Hepatocyte (in vitro differentiated cells): ENCODE results near the gene ZBTB16. TPM values are rescaled to one million over a fixed set of nuclear protein-coding genes. Genes with fewer than 3 reads are reported as not detected.
A peak's percentile ranks its signal among the peaks of the same experiment; 100 is the strongest.

Experiments used
- DNase-seq: peaks from one replicate; pipeline ENCODE4 v3.0.0-alpha.2; 2016; ENCODE audit warnings: low spot score
- H2AFZ ChIP-seq: fragments of 200-600 bp; sonication (generic); 2 replicates; pipeline ENCODE4 v1.6.0; 2016; ENCODE audit warnings: antibody characterized with exemption, mild to moderate bottlenecking
- H3K27ac ChIP-seq: fragments of 200-600 bp; sonication (generic); 2 replicates; pipeline ENCODE4 v1.5.1; 2016; ENCODE audit warnings: mild to moderate bottlenecking
- H3K27me3 ChIP-seq: fragments of 200-600 bp; sonication (generic); 2 replicates; pipeline ENCODE4 v1.6.1; 2016
- H3K36me3 ChIP-seq: fragments of 200-600 bp; sonication (generic); replicated peaks from 2 replicates; pipeline ENCODE4 v1.5.1; 2016; ENCODE audit warnings: low read depth; ENCODE audit not compliant: insufficient read depth
- H3K4me1 ChIP-seq: fragments of 200-600 bp; sonication (generic); 2 replicates; pipeline ENCODE4 v1.5.1; 2016; ENCODE audit warnings: mild to moderate bottlenecking, moderate library complexity; ENCODE audit not compliant: insufficient read depth
- H3K4me2 ChIP-seq: fragments of 200-600 bp; sonication (generic); 2 replicates; pipeline ENCODE4 v1.6.0; 2016
- H3K4me3 ChIP-seq: fragments of 200-600 bp; sonication (generic); 2 replicates; pipeline ENCODE4 v1.5.1; 2016; ENCODE audit warnings: mild to moderate bottlenecking
- H3K79me2 ChIP-seq: fragments of 200-600 bp; sonication (generic); 2 replicates; pipeline ENCODE4 v1.6.0; 2017; ENCODE audit warnings: mild to moderate bottlenecking
- H3K9me2 ChIP-seq: fragments of 200-600 bp; sonication (generic); replicated peaks from 2 replicates; pipeline ENCODE4 v1.6.0; 2017; ENCODE audit warnings: mild to moderate bottlenecking; ENCODE audit not compliant: insufficient read depth
- H3K9me3 ChIP-seq: fragments of 200-600 bp; sonication (generic); 2 replicates; pipeline ENCODE4 v1.5.1; 2016; ENCODE audit warnings: low read depth, mild to moderate bottlenecking
- H4K20me1 ChIP-seq: fragments of 200-600 bp; sonication (generic); 2 replicates; pipeline ENCODE4 v1.6.0; 2016; ENCODE audit warnings: mild to moderate bottlenecking; ENCODE audit not compliant: insufficient read depth, poor library complexity, severe bottlenecking
- EZH2 ChIP-seq: fragments of 200-600 bp; sonication (generic); IDR thresholded peaks from 2 replicates; pipeline ENCODE4 v1.6.1; 2016; ENCODE audit warnings: antibody characterized with exemption, mild to moderate bottlenecking, borderline replicate concordance
- EZH2phosphoT487 ChIP-seq: fragments of 200-600 bp; sonication (generic); IDR thresholded peaks from one replicate; pipeline ENCODE4 v1.6.1; 2018; ENCODE audit warnings: antibody characterized with exemption, mild to moderate bottlenecking, low read depth, moderate library complexity; ENCODE audit not compliant: unreplicated experiment, severe bottlenecking
- WGBS: methylation state at CpG from one replicate; pipeline ENCODE4 v1.1.6; 2016; ENCODE audit warnings: low lambda C conversion rate; ENCODE audit errors: missing lambda C conversion rate; 5-methylcytosine and 5-hydroxymethylcytosine counted together
- polyA plus RNA-seq: library from polyadenylated mRNA; unstranded; fragments of >200 nt; fragmentation: Nextera tagmentation; extraction: Ambion mirVana; gene quantifications from 2 replicates; pipeline ENCODE4 v1.2.1, GENCODE V29; 2016
- total RNA-seq: library from RNA; depleted of rRNA; stranded (reverse); fragments of >200 nt; gene quantifications from 2 replicates; pipeline ENCODE4 v1.2.3, GENCODE V29; 2014
- TF ChIP-seq, protein P1 (sequence below): fragments of 200-600 bp; sonication (generic); IDR thresholded peaks from 2 replicates; pipeline ENCODE4 v1.5.1; 2016; ENCODE audit warnings: antibody characterized with exemption, mild to moderate bottlenecking; ENCODE audit not compliant: poor library complexity

Gene ZBTB16
- total and polyA plus RNA-seq, 2 experiments from 2014 or later, result 30.1 to 52.3 TPM

DNA sequence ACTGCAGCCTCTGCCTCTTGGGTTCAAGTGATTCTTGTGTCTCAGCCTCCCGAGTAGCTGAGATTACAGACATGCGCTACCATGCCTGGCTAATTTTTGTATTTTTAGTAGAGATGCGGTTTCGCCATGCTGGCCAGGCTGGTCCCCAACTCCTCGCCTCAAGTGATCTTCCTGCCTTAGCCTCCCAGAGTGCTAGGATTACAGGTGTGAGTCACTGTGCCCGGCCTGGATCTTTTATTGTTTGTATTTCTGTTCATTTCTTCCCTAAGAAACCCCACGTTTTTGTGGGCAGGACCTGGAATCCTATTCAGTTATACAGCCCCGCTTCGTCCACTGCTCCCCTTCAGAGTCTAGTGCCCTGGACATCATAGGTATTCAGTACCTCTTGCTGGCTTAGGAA, 28.7 kb downstream of the ZBTB16 start:
- no peak for DNase-seq
- H3K9me2 ChIP-seq, result no peaks in the 10 kb centered on the region
- H2AFZ ChIP-seq, result no peak overlapping the region
- no peaks in the 10 kb centered on the region for H3K36me3 ChIP-seq
- TF ChIP-seq, protein P1, sequence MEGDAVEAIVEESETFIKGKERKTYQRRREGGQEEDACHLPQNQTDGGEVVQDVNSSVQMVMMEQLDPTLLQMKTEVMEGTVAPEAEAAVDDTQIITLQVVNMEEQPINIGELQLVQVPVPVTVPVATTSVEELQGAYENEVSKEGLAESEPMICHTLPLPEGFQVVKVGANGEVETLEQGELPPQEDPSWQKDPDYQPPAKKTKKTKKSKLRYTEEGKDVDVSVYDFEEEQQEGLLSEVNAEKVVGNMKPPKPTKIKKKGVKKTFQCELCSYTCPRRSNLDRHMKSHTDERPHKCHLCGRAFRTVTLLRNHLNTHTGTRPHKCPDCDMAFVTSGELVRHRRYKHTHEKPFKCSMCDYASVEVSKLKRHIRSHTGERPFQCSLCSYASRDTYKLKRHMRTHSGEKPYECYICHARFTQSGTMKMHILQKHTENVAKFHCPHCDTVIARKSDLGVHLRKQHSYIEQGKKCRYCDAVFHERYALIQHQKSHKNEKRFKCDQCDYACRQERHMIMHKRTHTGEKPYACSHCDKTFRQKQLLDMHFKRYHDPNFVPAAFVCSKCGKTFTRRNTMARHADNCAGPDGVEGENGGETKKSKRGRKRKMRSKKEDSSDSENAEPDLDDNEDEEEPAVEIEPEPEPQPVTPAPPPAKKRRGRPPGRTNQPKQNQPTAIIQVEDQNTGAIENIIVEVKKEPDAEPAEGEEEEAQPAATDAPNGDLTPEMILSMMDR, result no peak
- TF ChIP-seq EZH2 (no peak), EZH2phosphoT487 (no peak)
- H3K27ac ChIP-seq, result peak overlapping the region; percentile 58
- 79% methylated on average over 9 of the region's 9 CpGs for WGBS
- peaks cover 38% of the 10 kb centered on the region for H3K4me1 ChIP-seq
- H3K4me3 ChIP-seq, result no peak overlapping the region
- H3K4me2 ChIP-seq, result no peak overlapping the region
- no peaks in the 10 kb centered on the region for H3K27me3 ChIP-seq
- H3K9me3 ChIP-seq, result no peaks in the 10 kb centered on the region
- peaks cover 78% of the 10 kb centered on the region for H3K79me2 ChIP-seq
- peaks cover 29% of the 10 kb centered on the region for H4K20me1 ChIP-seq

DNA sequence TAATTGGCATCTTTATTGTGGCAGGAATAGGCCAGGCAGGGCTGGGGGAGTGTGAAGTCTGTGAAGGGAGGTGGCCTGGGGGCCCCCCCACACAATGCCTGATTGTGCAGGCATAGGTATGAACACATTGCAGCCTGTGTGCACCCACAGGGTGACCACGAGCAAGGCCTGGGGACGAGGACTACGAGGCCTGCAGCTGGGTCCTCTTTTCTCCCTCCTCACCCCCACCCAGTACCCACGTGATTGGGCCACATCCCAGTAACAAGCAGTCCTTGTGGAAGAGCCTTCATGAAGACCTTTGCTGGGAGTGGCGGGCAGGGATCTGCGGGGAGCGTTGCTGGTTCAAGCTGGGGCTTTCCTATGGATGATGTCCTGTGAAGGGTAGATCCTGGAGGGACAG, 29.3 kb downstream of the ZBTB16 start:
- Histone ChIP-seq H4K20me1 (peaks cover 29% of the 10 kb centered on the region), H3K36me3 (no peaks in the 10 kb centered on the region), H3K9me3 (no peaks in the 10 kb centered on the region), H3K4me2 (no peak overlapping the region), H3K27me3 (no peaks in the 10 kb centered on the region), H2AFZ (no peak overlapping the region), H3K27ac (peak overlapping the region; percentile 58), H3K9me2 (no peaks in the 10 kb centered on the region), H3K79me2 (peaks cover 78% of the 10 kb centered on the region), H3K4me1 (peaks cover 35% of the 10 kb centered on the region), H3K4me3 (no peak overlapping the region)
- 92% methylated on average over 7 of the region's 7 CpGs for WGBS
- TF ChIP-seq EZH2phosphoT487 (no peak), EZH2 (no peak)
- TF ChIP-seq, protein P1, result no peak
- no peak for DNase-seq

DNA sequence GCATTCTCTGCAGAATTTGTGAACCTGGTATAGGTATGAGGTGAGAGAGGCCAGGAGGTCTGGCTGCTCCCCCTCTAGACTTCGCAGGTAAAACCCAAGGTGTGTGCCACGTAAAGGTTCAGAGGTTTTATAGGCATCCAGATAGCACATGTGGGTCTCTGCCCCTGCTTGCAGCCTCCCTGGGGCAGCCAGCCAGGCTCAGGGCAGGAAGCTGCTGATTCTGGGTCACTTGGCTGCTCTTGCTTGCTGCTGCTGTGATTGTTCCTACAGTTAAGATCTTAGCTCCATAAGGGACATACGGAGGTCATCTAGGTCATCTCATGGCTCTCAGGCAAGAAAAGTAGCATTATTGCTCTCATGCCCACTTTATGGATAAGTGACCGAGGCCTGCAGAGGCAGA, 30.2 kb downstream of the ZBTB16 start:
- no peak overlapping the region for H2AFZ ChIP-seq
- no peak overlapping the region for H3K27ac ChIP-seq
- H3K9me3 ChIP-seq, result no peaks in the 10 kb centered on the region
- no peak for DNase-seq
- H3K9me2 ChIP-seq, result no peaks in the 10 kb centered on the region
- TF ChIP-seq EZH2, result no peak
- TF ChIP-seq, protein P1, result no peak
- TF ChIP-seq EZH2phosphoT487, result no peak
- H3K79me2 ChIP-seq, result peaks cover 75% of the 10 kb centered on the region
- no peaks in the 10 kb centered on the region for H3K27me3 ChIP-seq
- H3K4me3 ChIP-seq, result no peak overlapping the region
- no peak overlapping the region for H3K4me2 ChIP-seq
- H4K20me1 ChIP-seq, result peaks cover 24% of the 10 kb centered on the region
- 97% methylated on average over 4 of the region's 4 CpGs for WGBS
- H3K4me1 ChIP-seq, result peaks cover 29% of the 10 kb centered on the region
- H3K36me3 ChIP-seq, result no peaks in the 10 kb centered on the region
